ENCODE data around the gene WDR12. TPM values are rescaled to one million over a fixed set of nuclear protein-coding genes. Genes with fewer than 3 reads are reported as not detected.

The WDR12 gene
- total RNA-seq, 1 experiment from 2014 or later, result 100 TPM

DNA sequence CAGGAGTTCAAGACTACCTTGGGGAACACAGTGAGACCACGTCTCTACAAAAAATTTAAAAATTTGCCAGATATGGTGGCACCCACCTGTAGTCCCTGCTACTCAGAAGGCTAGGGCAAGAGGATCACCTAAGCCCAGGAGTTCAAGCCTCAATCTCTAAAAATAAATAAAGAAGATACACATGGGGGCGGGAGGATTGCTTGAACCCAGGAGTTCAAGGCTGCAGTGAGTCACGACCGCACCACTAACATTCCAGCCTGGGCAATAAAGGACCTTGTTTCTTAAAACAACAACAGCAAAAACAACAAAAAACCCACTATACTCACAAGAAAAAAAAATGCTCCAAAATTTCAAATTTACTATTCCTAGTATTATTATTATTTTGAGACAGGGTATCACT lies 29.9 kb downstream of the WDR12 start:
- no peaks in the 10 kb centered on the region for H3K27me3 ChIP-seq (ENCODE audit: control insufficient read depth, insufficient read depth, low read length)
- H3K36me3 ChIP-seq (ENCODE audit: control insufficient read depth, insufficient read depth, low read length), result 0 out of 2 replicates have a peak, but pooled peaks cover 8% of the 10 kb centered on the region
- no peak for ATAC-seq
- H3K4me1 ChIP-seq (ENCODE audit: control insufficient read depth, insufficient read depth, low read length), result no peaks in the 10 kb centered on the region
- H3K4me3 ChIP-seq (ENCODE audit: low read depth in 2 of 2, low read length in 2 of 2), result no peak overlapping the region
- H3K27ac ChIP-seq (ENCODE audit: low read length), result no peak overlapping the region
- no TSS peak for BruUV-seq (replicated peaks)
- H3K9me3 ChIP-seq (ENCODE audit: control insufficient read depth, insufficient read depth, low read depth, low read length), result no peaks in the 10 kb centered on the region
- ChIA-PET POLR2A (no interaction called here), CTCF (no interaction called here)
- DNase-seq (ENCODE audit: low read depth, low spot score), result no peak
- no peak for TF ChIP-seq TCF7L2 (IDR thresholded peaks at IDR 0.05; ENCODE audit: low read depth, low read length)
- TF ChIP-seq, protein P1, sequence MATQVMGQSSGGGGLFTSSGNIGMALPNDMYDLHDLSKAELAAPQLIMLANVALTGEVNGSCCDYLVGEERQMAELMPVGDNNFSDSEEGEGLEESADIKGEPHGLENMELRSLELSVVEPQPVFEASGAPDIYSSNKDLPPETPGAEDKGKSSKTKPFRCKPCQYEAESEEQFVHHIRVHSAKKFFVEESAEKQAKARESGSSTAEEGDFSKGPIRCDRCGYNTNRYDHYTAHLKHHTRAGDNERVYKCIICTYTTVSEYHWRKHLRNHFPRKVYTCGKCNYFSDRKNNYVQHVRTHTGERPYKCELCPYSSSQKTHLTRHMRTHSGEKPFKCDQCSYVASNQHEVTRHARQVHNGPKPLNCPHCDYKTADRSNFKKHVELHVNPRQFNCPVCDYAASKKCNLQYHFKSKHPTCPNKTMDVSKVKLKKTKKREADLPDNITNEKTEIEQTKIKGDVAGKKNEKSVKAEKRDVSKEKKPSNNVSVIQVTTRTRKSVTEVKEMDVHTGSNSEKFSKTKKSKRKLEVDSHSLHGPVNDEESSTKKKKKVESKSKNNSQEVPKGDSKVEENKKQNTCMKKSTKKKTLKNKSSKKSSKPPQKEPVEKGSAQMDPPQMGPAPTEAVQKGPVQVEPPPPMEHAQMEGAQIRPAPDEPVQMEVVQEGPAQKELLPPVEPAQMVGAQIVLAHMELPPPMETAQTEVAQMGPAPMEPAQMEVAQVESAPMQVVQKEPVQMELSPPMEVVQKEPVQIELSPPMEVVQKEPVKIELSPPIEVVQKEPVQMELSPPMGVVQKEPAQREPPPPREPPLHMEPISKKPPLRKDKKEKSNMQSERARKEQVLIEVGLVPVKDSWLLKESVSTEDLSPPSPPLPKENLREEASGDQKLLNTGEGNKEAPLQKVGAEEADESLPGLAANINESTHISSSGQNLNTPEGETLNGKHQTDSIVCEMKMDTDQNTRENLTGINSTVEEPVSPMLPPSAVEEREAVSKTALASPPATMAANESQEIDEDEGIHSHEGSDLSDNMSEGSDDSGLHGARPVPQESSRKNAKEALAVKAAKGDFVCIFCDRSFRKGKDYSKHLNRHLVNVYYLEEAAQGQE (IDR thresholded peaks at IDR 0.05; ENCODE audit: insufficient read depth in 1 of 2, low read depth in 2 of 2, low read length in 1 of 2), result no peak
- intact Hi-C loops (cut with micrococcal nuclease; ENCODE audit: unreplicated experiment), result no loop called here
- in situ Hi-C loops (cut with HindIII; ENCODE audit: low pct_unique_long_range_greater_than_20kb, low sequenced_read_pairs), result no loop called here

DNA sequence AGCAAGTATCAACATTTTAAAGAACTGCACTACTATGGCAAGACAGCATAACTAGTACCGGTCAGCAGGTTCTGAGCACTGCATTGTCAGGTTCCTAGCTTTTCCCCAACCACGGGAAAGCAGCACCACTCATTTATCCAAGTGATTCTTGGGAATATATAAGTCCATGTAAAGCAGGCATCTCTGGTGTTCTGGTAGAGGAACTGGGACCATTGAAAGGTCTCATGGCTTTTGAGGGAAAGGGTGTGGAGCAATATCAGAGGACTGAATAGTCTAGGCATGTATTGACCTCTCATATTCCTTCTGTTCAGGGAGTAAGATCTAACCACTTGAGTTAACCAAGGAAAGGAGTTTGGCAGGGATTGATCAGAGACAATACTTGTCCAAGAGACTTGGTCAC lies 33.8 kb downstream of the WDR12 start:
- POLR2A ChIA-PET, result no interaction called here
- Histone ChIP-seq H3K4me1 (ENCODE audit: control insufficient read depth, insufficient read depth, low read length) (no peaks in the 10 kb centered on the region), H3K27ac (ENCODE audit: low read length) (no peak overlapping the region), H3K9me3 (ENCODE audit: control insufficient read depth, insufficient read depth, low read depth, low read length) (no peaks in the 10 kb centered on the region), H3K36me3 (ENCODE audit: control insufficient read depth, insufficient read depth, low read length) (0 out of 2 replicates have a peak, but pooled peaks cover 3% of the 10 kb centered on the region), H3K27me3 (ENCODE audit: control insufficient read depth, insufficient read depth, low read length) (no peaks in the 10 kb centered on the region), H3K4me3 (ENCODE audit: low read depth in 2 of 2, low read length in 2 of 2) (no peak overlapping the region)
- no peak for DNase-seq (ENCODE audit: low read depth, low spot score)
- intact Hi-C loops (cut with micrococcal nuclease; ENCODE audit: unreplicated experiment), result loop anchor here (10.0 kb wide), 1 partner anchor 303 kb away; no protein-coding TSS in a partner anchor
- no peak for TF ChIP-seq SIN3A (IDR thresholded peaks at IDR 0.05; ENCODE audit: borderline replicate concordance, insufficient read depth, low read depth, low read length)
- TF ChIP-seq, protein P2, sequence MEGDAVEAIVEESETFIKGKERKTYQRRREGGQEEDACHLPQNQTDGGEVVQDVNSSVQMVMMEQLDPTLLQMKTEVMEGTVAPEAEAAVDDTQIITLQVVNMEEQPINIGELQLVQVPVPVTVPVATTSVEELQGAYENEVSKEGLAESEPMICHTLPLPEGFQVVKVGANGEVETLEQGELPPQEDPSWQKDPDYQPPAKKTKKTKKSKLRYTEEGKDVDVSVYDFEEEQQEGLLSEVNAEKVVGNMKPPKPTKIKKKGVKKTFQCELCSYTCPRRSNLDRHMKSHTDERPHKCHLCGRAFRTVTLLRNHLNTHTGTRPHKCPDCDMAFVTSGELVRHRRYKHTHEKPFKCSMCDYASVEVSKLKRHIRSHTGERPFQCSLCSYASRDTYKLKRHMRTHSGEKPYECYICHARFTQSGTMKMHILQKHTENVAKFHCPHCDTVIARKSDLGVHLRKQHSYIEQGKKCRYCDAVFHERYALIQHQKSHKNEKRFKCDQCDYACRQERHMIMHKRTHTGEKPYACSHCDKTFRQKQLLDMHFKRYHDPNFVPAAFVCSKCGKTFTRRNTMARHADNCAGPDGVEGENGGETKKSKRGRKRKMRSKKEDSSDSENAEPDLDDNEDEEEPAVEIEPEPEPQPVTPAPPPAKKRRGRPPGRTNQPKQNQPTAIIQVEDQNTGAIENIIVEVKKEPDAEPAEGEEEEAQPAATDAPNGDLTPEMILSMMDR (IDR thresholded peaks at IDR 0.05), result no peak
- TF ChIP-seq, protein P1 (IDR thresholded peaks at IDR 0.05; ENCODE audit: insufficient read depth in 1 of 2, low read depth in 2 of 2, low read length in 1 of 2), result no peak
- TF ChIP-seq POLR2AphosphoS5 (IDR thresholded peaks at IDR 0.05; ENCODE audit: low read depth, low read length), result no peak
- no peak for TF ChIP-seq TCF7L2 (IDR thresholded peaks at IDR 0.05; ENCODE audit: low read depth, low read length)
- in situ Hi-C loops (cut with HindIII; ENCODE audit: low pct_unique_long_range_greater_than_20kb, low sequenced_read_pairs), result no loop called here
- CTCF ChIA-PET, result no interaction called here
- no TSS peak for BruUV-seq (replicated peaks)
- ATAC-seq, result no peak
